KMS-11 (cell line): ENCODE results near the gene SMG7.

ENCODE experiments used
- H2AFZ ChIP-seq: fragments of 200-600 bp; sonication (generic); 2 replicates; pipeline ENCODE4 v1.6.1; 2016; ENCODE audit warnings: antibody characterized with exemption, mixed run types, low read depth
- H3K27ac ChIP-seq: fragments of 200-600 bp; sonication (generic); 2 replicates; pipeline ENCODE4 v1.6.1; 2016; ENCODE audit warnings: mild to moderate bottlenecking, mixed run types
- H3K27me3 ChIP-seq: fragments of 200-600 bp; sonication (generic); 2 replicates; pipeline ENCODE4 v1.6.1; 2017; ENCODE audit warnings: mild to moderate bottlenecking, low read depth, mixed run types, moderate library complexity; ENCODE audit not compliant: insufficient read depth
- H3K36me3 ChIP-seq: fragments of 200-600 bp; sonication (generic); 2 replicates; pipeline ENCODE4 v1.6.1; 2017; ENCODE audit warnings: mild to moderate bottlenecking, mixed run types; ENCODE audit not compliant: insufficient read depth
- H3K4me1 ChIP-seq: fragments of 200-600 bp; sonication (generic); 2 replicates; pipeline ENCODE4 v1.6.1; 2016; ENCODE audit warnings: mild to moderate bottlenecking, low read depth, mixed run types; ENCODE audit not compliant: poor library complexity, severe bottlenecking
- H3K4me2 ChIP-seq: fragments of 200-600 bp; sonication (generic); 2 replicates; pipeline ENCODE4 v1.7.0; 2016; ENCODE audit warnings: mild to moderate bottlenecking, mixed run types
- H3K4me3 ChIP-seq: fragments of 200-600 bp; sonication (generic); IDR thresholded peaks from 2 replicates; pipeline ENCODE4 v1.6.1; 2017; ENCODE audit warnings: low read depth, low read length, mixed read lengths; ENCODE audit not compliant: insufficient read depth
- H3K79me2 ChIP-seq: fragments of 200-600 bp; sonication (generic); 2 replicates; pipeline ENCODE4 v1.6.1; 2016; ENCODE audit warnings: low read depth, mixed run types; ENCODE audit not compliant: insufficient read depth
- H3K9ac ChIP-seq: fragments of 200-600 bp; sonication (generic); 2 replicates; pipeline ENCODE4 v1.6.1; 2016; ENCODE audit warnings: mild to moderate bottlenecking, mixed run types
- H4K20me1 ChIP-seq: fragments of 200-600 bp; sonication (generic); 2 replicates; pipeline ENCODE4 v1.6.1; 2016; ENCODE audit warnings: mild to moderate bottlenecking, mixed run types; ENCODE audit not compliant: insufficient read depth
- TF ChIP-seq, protein P1 (sequence below): fragments of 200-600 bp; sonication (generic); conservative IDR thresholded peaks from 2 replicates; pipeline ENCODE4 v1.6.1; 2017; ENCODE audit warnings: low read depth, mild to moderate bottlenecking, antibody characterized with exemption, low read length, moderate library complexity, mixed read lengths

SMG7 gene

DNA sequence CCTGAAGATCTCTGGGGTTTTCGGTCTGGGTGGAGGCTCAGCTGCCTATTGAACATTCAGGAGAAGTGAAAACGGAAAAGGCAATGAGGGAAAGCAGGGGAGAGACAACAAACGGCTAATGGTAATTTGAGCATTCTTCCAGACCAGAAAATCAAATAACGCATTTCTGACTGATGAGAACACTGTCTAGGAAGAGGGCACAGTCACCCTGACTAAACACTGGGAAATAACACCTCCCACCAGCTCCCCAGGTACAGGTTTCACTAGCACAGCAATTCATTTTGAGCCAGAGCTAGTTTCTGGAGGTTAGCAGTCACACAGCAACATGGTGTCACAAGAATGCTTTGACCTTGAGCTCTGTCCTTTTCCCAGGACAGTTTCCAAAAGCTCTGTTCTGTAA is 96.8 kb downstream of the SMG7 start:
- Histone ChIP-seq H3K36me3 (no peaks in the 10 kb centered on the region), H3K9ac (no peak overlapping the region), H3K4me3 (no peak overlapping the region), H3K79me2 (no peaks in the 10 kb centered on the region), H3K27ac (no peak overlapping the region), H4K20me1 (no peaks in the 10 kb centered on the region), H3K27me3 (no peaks in the 10 kb centered on the region), H3K4me1 (peaks cover 9% of the 10 kb centered on the region), H3K4me2 (no peak overlapping the region), H2AFZ (no peak overlapping the region)
- TF ChIP-seq, protein P1, sequence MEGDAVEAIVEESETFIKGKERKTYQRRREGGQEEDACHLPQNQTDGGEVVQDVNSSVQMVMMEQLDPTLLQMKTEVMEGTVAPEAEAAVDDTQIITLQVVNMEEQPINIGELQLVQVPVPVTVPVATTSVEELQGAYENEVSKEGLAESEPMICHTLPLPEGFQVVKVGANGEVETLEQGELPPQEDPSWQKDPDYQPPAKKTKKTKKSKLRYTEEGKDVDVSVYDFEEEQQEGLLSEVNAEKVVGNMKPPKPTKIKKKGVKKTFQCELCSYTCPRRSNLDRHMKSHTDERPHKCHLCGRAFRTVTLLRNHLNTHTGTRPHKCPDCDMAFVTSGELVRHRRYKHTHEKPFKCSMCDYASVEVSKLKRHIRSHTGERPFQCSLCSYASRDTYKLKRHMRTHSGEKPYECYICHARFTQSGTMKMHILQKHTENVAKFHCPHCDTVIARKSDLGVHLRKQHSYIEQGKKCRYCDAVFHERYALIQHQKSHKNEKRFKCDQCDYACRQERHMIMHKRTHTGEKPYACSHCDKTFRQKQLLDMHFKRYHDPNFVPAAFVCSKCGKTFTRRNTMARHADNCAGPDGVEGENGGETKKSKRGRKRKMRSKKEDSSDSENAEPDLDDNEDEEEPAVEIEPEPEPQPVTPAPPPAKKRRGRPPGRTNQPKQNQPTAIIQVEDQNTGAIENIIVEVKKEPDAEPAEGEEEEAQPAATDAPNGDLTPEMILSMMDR, result no peak

DNA sequence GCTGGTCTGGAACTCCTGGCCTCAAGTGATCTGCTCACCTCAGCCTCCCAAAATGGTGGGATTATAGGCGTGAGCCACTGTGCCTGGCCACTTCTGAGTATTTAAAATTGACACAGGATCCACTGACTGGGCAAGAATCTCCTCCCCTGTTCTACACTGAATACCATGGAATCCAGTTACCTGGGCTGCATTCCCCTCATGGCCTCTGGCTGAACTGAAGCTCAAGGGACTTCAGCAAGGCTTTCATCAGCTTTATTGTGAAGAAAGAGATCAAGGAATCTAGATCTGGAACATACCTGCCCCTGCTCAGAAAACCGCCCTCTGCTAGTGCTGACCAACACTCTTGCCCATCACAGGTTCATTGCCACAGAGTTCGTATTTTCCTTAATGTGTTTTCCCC is 97.5 kb downstream of the SMG7 start:
- no peak overlapping the region for H3K4me3 ChIP-seq
- H3K27ac ChIP-seq, result no peak overlapping the region
- H3K27me3 ChIP-seq, result no peaks in the 10 kb centered on the region
- no peak overlapping the region for H3K9ac ChIP-seq
- no peaks in the 10 kb centered on the region for H3K79me2 ChIP-seq
- H3K4me1 ChIP-seq, result peaks cover 9% of the 10 kb centered on the region
- no peak overlapping the region for H3K4me2 ChIP-seq
- H3K36me3 ChIP-seq, result no peaks in the 10 kb centered on the region
- TF ChIP-seq, protein P1, result no peak
- no peak overlapping the region for H2AFZ ChIP-seq
- H4K20me1 ChIP-seq, result no peaks in the 10 kb centered on the region

DNA sequence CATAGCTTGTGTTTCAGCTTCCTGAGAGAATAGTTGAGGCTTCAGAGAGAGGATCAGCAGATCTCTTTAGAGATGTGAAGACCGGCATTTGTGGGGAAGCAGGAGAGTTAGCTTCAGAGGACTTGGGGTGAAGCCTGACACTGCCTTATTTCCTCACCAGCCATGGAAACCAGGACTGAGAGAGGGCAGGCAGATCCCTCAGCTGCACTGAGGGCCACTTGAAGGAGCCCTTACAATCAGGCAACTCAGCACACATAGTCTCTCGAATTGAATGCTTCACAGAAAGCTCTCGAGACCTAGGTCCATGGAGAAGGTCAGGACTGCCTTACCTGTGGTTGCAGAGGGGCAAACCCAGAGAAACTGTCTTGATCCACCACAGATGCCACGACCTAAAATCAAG is 98.2 kb downstream of the SMG7 start:
- no peak overlapping the region for H3K27ac ChIP-seq

DNA sequence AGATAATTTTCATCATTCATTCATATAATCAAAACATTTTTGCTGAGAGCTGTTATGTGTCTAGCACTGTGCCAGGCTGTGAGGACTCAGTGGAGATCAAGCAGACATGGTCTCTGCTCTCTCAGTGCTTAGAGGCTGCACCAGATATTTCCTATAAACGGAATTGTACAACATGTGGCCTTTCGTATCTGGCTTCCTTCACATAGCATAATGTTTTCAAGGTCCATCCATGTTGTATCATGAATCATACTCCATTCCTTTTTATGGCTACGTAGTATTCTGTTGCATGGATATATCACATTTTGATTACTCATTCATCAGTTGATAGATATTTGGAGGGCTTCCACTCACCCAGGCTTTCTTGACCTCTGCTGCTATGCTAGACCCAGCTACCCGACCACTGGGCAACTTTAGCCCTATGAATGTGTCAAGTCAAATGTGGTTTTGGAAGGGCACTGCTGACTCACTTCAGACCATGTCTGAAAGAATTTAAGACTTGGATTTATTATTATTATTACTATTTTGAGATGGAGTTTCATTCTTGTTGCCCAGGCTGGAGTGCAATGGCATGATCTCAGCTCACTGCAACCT is 99.5 kb downstream of the SMG7 start:
- H4K20me1 ChIP-seq, result no peaks in the 10 kb centered on the region

More for the DNA sequence above, 98.2 kb downstream of the SMG7 start:
- no peaks in the 10 kb centered on the region for H3K79me2 ChIP-seq
- H3K4me1 ChIP-seq, result peaks cover 9% of the 10 kb centered on the region
- H3K4me2 ChIP-seq, result no peak overlapping the region
- no peaks in the 10 kb centered on the region for H3K27me3 ChIP-seq
- no peak overlapping the region for H2AFZ ChIP-seq
- H3K9ac ChIP-seq, result no peak overlapping the region
- no peak overlapping the region for H3K4me3 ChIP-seq
- TF ChIP-seq, protein P1, result no peak
- no peaks in the 10 kb centered on the region for H3K36me3 ChIP-seq
- no peaks in the 10 kb centered on the region for H4K20me1 ChIP-seq

More for the DNA sequence above, 99.5 kb downstream of the SMG7 start:
- Histone ChIP-seq H3K27me3 (no peaks in the 10 kb centered on the region), H3K9ac (no peak overlapping the region), H3K4me3 (no peak overlapping the region), H3K4me1 (peaks cover 9% of the 10 kb centered on the region), H3K79me2 (no peaks in the 10 kb centered on the region), H3K36me3 (no peaks in the 10 kb centered on the region), H3K4me2 (no peak overlapping the region), H2AFZ (no peak overlapping the region), H3K27ac (no peak overlapping the region)
- TF ChIP-seq, protein P1, result no peak
